A549 (cell line): Measurements from ENCODE around the gene BRMS1. TPM values are rescaled to one million over a fixed set of nuclear protein-coding genes. Genes with fewer than 3 reads are reported as not detected.

Experiments
- ATAC-seq, 2 experiments: fragments of 200-7000 bp in 1 of 2; fragments of >200 bp in 1 of 2; cut with Nextera tagmentation in 1 of 2; cut with Tn5 transposase in 1 of 2; 3 replicates each; pipeline versions ENCODE4 v1.8.0 to v1.9.1; 2018 to 2020; ENCODE audit warnings: mild to moderate bottlenecking in 1 of 2, moderate library complexity in 1 of 2
- CTCF ChIA-PET: fragments of 300-600 bp; sonication (Branson Sonifier 250); formaldehyde crosslinking; extraction: SDS; loops from one replicate; lab custom pipeline; 2021; ENCODE audit warnings: antibody characterized with exemption, inconsistent platforms; lab: Yijun Ruan, JAX
- POLR2A ChIA-PET: fragments of 350-600 bp; formaldehyde crosslinking; extraction: SDS; loops from one replicate; lab custom pipeline; 2021; ENCODE audit warnings: antibody characterized with exemption, inconsistent platforms; lab: Yijun Ruan, JAX
- DNase-seq, 2 experiments: peaks; one replicate each; pipeline versions ENCODE4 v3.0.0 to v3.0.0-alpha.2; 2011 to 2016; ENCODE audit warnings: low read depth in 1 of 2, low spot score in 1 of 2
- FAIRE-seq: peaks from 2 replicates; lab custom pipeline; 2011; peaks lifted over from hg19 to GRCh38; lab: Jason Lieb, UNC
- H3K27ac ChIP-seq, 2 experiments: fragments of >200 bp; sonication (Bioruptor Twin); formaldehyde crosslinking; 3 replicates each; pipeline ENCODE4 v1.5.1; 2016 to 2017
- H3K4me1 ChIP-seq: fragments of >200 bp; sonication (Bioruptor Twin); formaldehyde crosslinking; 3 replicates; pipeline ENCODE4 v1.6.1; 2016
- H3K4me2 ChIP-seq: fragments of >200 bp; sonication (Bioruptor Twin); formaldehyde crosslinking; 3 replicates; pipeline ENCODE4 v1.6.1; 2016
- H3K4me3 ChIP-seq: fragments of >200 bp; sonication (Bioruptor Twin); formaldehyde crosslinking; 3 replicates; pipeline ENCODE4 v1.5.1; 2016
- H3K9me3 ChIP-seq: fragments of >200 bp; sonication (Bioruptor Twin); formaldehyde crosslinking; 3 replicates; pipeline ENCODE4 v1.6.1; 2016
- ATOH8 ChIP-seq: fragments of 250-450 bp; sonication (Bioruptor Pico); IDR thresholded peaks from 2 replicates; pipeline ENCODE4 v1.5.0; 2020; ENCODE audit warnings: low read depth, mild to moderate bottlenecking, moderate library complexity
- BHLHE40 ChIP-seq: IDR thresholded peaks from 2 replicates; pipeline ENCODE4 v1.6.1; 2012; ENCODE audit warnings: low read depth, low read length, inconsistent platforms
- CBX8 ChIP-seq: fragments of 200-600 bp; sonication (generic); IDR thresholded peaks from 2 replicates; pipeline ENCODE4 v1.6.1; 2016
- CHD2 ChIP-seq: fragments of 150-350 bp; IDR thresholded peaks from 2 replicates; pipeline ENCODE4 v1.6.1; 2014; ENCODE audit warnings: low read length; ENCODE audit not compliant: partially characterized antibody
- EHF ChIP-seq: fragments of 250-450 bp; sonication (Bioruptor Pico); IDR thresholded peaks from 2 replicates; pipeline ENCODE4 v1.5.0; 2020; ENCODE audit warnings: mild to moderate bottlenecking
- EP300 ChIP-seq, 2 experiments: fragments of >200 bp; sonication (Bioruptor Twin); formaldehyde crosslinking; IDR thresholded peaks; 2 replicates in 1 of 2; 3 replicates in 1 of 2; pipeline ENCODE4 v1.6.1; 2016 to 2017
- FOSL2 ChIP-seq, 2 experiments: fragments of 450-650 bp in 1 of 2; fragments of >200 bp in 1 of 2; sonication (Bioruptor Twin) in 1 of 2; formaldehyde crosslinking; IDR thresholded peaks; 2 replicates each; pipeline versions ENCODE4 v1.5.0 to v1.6.1; 2016 to 2020; ENCODE audit warnings: mild to moderate bottlenecking in 1 of 2, moderate library complexity in 1 of 2
- HDAC2 ChIP-seq: fragments of 200-600 bp; sonication (generic); IDR thresholded peaks from 2 replicates; pipeline ENCODE4 v1.6.1; 2016
- HOXB13 ChIP-seq: fragments of 250-450 bp; sonication (Bioruptor Pico); IDR thresholded peaks from 2 replicates; pipeline ENCODE4 v1.5.0; 2020; ENCODE audit warnings: low read depth, mild to moderate bottlenecking, moderate library complexity
- KDM5A ChIP-seq: fragments of 200-600 bp; sonication (generic); IDR thresholded peaks from 2 replicates; pipeline ENCODE4 v1.6.1; 2016; ENCODE audit warnings: antibody characterized with exemption, mild to moderate bottlenecking
- NPAS2 ChIP-seq: fragments of 250-450 bp; sonication (Bioruptor Pico); IDR thresholded peaks from 2 replicates; pipeline ENCODE4 v1.8.0; 2022; ENCODE audit warnings: mild to moderate bottlenecking, moderate library complexity, borderline replicate concordance
- NR3C1 ChIP-seq: fragments of >200 bp; sonication (Bioruptor Twin); formaldehyde crosslinking; IDR thresholded peaks from 3 replicates; pipeline ENCODE4 v1.6.1; 2017
- PHF8 ChIP-seq: fragments of 200-600 bp; sonication (generic); IDR thresholded peaks from 2 replicates; pipeline ENCODE4 v1.6.1; 2016; ENCODE audit warnings: low read depth, mild to moderate bottlenecking, antibody characterized with exemption, moderate library complexity, borderline replicate concordance
- POLR2A ChIP-seq: IDR thresholded peaks from 2 replicates; pipeline ENCODE4 v1.6.1; 2012; ENCODE audit warnings: mild to moderate bottlenecking, low read length
- RARB ChIP-seq: fragments of 250-450 bp; sonication (Bioruptor Pico); IDR thresholded peaks from 2 replicates; pipeline ENCODE4 v1.8.0; 2021; ENCODE audit warnings: mild to moderate bottlenecking, moderate library complexity
- RFX5 ChIP-seq: fragments of 450-650 bp; IDR thresholded peaks from 2 replicates; pipeline ENCODE4 v1.7.1; 2014; ENCODE audit warnings: antibody characterized with exemption, mild to moderate bottlenecking, moderate library complexity
- SMC3 ChIP-seq: fragments of >200 bp; sonication (Bioruptor Twin); formaldehyde crosslinking; IDR thresholded peaks from 3 replicates; pipeline ENCODE4 v1.6.1; 2018; ENCODE audit warnings: inconsistent platforms
- SREBF2 ChIP-seq: fragments of 450-650 bp; IDR thresholded peaks from 2 replicates; pipeline ENCODE4 v1.6.1; 2014; ENCODE audit warnings: mild to moderate bottlenecking, moderate library complexity
- TP53 ChIP-seq: fragments of 250-450 bp; sonication (Bioruptor Pico); IDR thresholded peaks from 2 replicates; pipeline ENCODE4 v1.5.0; 2021; ENCODE audit warnings: mild to moderate bottlenecking, moderate library complexity
- ZC3H11A ChIP-seq: fragments of 450-650 bp; IDR thresholded peaks from 2 replicates; pipeline ENCODE4 v1.6.1; 2014; ENCODE audit warnings: antibody characterized with exemption, mild to moderate bottlenecking
- ZFP36 ChIP-seq: fragments of 450-650 bp; IDR thresholded peaks from 2 replicates; pipeline ENCODE4 v1.6.1; 2014; ENCODE audit warnings: borderline replicate concordance; ENCODE audit not compliant: partially characterized antibody
- WGBS: methylation state at CpG from one replicate; pipeline ENCODE4 v1.1.6; 2017; ENCODE audit errors: missing lambda C conversion rate; 5-methylcytosine and 5-hydroxymethylcytosine counted together
- polyA plus RNA-seq, 4 experiments: library from polyadenylated mRNA; depleted of rRNA in 3 of 4; stranded (reverse); fragments of >200 nt; fragmentation: RNase III in 1 of 4; extraction: RNeasy Plus Mini Kit Qiagen cat#74134 plus additional on column Dnase treatment in 1 of 4; gene quantifications; 2 replicates in 3 of 4; 3 replicates in 1 of 4; pipeline ENCODE4 v1.2.3, GENCODE V29; 2011 to 2017
- TF ChIP-seq, protein P1 (sequence below): fragments of >200 bp; sonication (Bioruptor Twin); formaldehyde crosslinking; IDR thresholded peaks from 3 replicates; pipeline ENCODE4 v1.6.1; 2016
- TF ChIP-seq, protein P2 (sequence below): fragments of 250-450 bp; sonication (Bioruptor Pico); IDR thresholded peaks from 2 replicates; pipeline ENCODE4 v1.5.0; 2021; ENCODE audit warnings: mild to moderate bottlenecking, moderate library complexity, borderline replicate concordance
- TF ChIP-seq, protein P3 (sequence below): fragments of 150-350 bp; IDR thresholded peaks from 2 replicates; pipeline ENCODE4 v1.6.1; 2014; ENCODE audit warnings: low read depth, mild to moderate bottlenecking, low read length

BRMS1 gene
- polyA plus RNA-seq, 2 of the 4 experiments (the other 2 are of a cell fraction), result 56.2 to 90.8 TPM

- WGBS, result 81% methylated on average over 12 of the region's 12 CpGs
- no peaks in the 10 kb centered on the region for H3K9me3 ChIP-seq
- TF ChIP-seq RARB (no peak), KDM5A (no peak), SMC3 (no peak), SREBF2 (no peak), HDAC2 (no peak), ATOH8 (CRISPR knock-in tag) (no peak)
- TF ChIP-seq, protein P1, sequence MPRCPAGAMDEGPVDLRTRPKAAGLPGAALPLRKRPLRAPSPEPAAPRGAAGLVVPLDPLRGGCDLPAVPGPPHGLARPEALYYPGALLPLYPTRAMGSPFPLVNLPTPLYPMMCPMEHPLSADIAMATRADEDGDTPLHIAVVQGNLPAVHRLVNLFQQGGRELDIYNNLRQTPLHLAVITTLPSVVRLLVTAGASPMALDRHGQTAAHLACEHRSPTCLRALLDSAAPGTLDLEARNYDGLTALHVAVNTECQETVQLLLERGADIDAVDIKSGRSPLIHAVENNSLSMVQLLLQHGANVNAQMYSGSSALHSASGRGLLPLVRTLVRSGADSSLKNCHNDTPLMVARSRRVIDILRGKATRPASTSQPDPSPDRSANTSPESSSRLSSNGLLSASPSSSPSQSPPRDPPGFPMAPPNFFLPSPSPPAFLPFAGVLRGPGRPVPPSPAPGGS, result no peak
- TF ChIP-seq, protein P2, sequence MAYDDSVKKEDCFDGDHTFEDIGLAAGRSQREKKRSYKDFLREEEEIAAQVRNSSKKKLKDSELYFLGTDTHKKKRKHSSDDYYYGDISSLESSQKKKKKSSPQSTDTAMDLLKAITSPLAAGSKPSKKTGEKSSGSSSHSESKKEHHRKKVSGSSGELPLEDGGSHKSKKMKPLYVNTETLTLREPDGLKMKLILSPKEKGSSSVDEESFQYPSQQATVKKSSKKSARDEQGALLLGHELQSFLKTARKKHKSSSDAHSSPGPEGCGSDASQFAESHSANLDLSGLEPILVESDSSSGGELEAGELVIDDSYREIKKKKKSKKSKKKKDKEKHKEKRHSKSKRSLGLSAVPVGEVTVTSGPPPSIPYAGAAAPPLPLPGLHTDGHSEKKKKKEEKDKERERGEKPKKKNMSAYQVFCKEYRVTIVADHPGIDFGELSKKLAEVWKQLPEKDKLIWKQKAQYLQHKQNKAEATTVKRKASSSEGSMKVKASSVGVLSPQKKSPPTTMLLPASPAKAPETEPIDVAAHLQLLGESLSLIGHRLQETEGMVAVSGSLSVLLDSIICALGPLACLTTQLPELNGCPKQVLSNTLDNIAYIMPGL (CRISPR knock-in tag), result no peak
- FAIRE-seq (no peak), DNase-seq (no peak), ATAC-seq (no peak)
- H3K4me2 ChIP-seq, result no peak overlapping the region
- H3K27ac ChIP-seq, result no peak overlapping the region
- CTCF ChIA-PET, result interaction anchor here (1.0 to 10.1 kb wide), 7 partner anchors 9 to 106 kb away, joined by 3 to 116 read pairs (median 6); partner anchors contain the start of genes RIN1 and TMEM151A
- H3K4me1 ChIP-seq, result no peaks in the 10 kb centered on the region
- H3K4me3 ChIP-seq, result no peak overlapping the region
- POLR2A ChIA-PET, result interaction anchor here (0.6 kb wide), 1 partner anchor 14 kb away, joined by 3 read pairs; the partner anchor contains the start of gene YIF1A
Measured at GRCh38 chr11:66302656-66303055, 42.2 kb downstream of the BRMS1 start.

GRCh38 chr11:66299186-66299585 is 45.7 kb downstream of the BRMS1 start:
- WGBS, result 63% methylated on average over 3 of the region's 3 CpGs
- H3K9me3 ChIP-seq, result no peaks in the 10 kb centered on the region
- POLR2A ChIA-PET, result interaction anchor here (1.3 kb wide), 1 partner anchor 13 kb away, joined by 8 read pairs; no protein-coding TSS in a partner anchor
- DNase-seq (no peak), ATAC-seq (no peak), FAIRE-seq (no peak)
- TF ChIP-seq RFX5 (no peak), EHF (no peak), ATOH8 (CRISPR knock-in tag) (no peak), HOXB13 (CRISPR knock-in tag) (no peak), FOSL2 (IDR thresholded peaks at IDR 0.05) (no peak), FOSL2 (CRISPR knock-in tag; IDR thresholded peaks at IDR 0.05) (no peak), PHF8 (no peak), TP53 (CRISPR knock-in tag) (no peak), KDM5A (no peak), ZFP36 (no peak), NPAS2 (no peak), ZC3H11A (no peak), NR3C1 (no peak), BHLHE40 (no peak), POLR2A (no peak), SREBF2 (no peak), EP300 (IDR thresholded peaks at IDR 0.05) (no peak), CHD2 (no peak), CBX8 (no peak)
- TF ChIP-seq, protein P3, sequence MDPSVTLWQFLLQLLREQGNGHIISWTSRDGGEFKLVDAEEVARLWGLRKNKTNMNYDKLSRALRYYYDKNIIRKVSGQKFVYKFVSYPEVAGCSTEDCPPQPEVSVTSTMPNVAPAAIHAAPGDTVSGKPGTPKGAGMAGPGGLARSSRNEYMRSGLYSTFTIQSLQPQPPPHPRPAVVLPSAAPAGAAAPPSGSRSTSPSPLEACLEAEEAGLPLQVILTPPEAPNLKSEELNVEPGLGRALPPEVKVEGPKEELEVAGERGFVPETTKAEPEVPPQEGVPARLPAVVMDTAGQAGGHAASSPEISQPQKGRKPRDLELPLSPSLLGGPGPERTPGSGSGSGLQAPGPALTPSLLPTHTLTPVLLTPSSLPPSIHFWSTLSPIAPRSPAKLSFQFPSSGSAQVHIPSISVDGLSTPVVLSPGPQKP, result no peak
- H3K27ac ChIP-seq, result no peak overlapping the region
- H3K4me3 ChIP-seq, result no peak overlapping the region
- H3K4me1 ChIP-seq, result no peaks in the 10 kb centered on the region
- no peak overlapping the region for H3K4me2 ChIP-seq
- CTCF ChIA-PET, result interaction anchor here (0.6 to 10.1 kb wide), 4 partner anchors 12 to 91 kb away, joined by 3 to 116 read pairs (median 3); no protein-coding TSS in a partner anchor
